ENCODE data around the gene CDK17. TPM values are rescaled to one million over a fixed set of nuclear protein-coding genes. Genes with fewer than 3 reads are reported as not detected.
"Not testable (repeated sequence)": the region's sequence is repeated elsewhere in the genome, so short reads cannot be mapped to it uniquely, and the experiment has no call there.

CDK17 gene
- total and polyA plus RNA-seq, 11 donors = 6.7 to 31.7 (median 22.9) TPM

DNA sequence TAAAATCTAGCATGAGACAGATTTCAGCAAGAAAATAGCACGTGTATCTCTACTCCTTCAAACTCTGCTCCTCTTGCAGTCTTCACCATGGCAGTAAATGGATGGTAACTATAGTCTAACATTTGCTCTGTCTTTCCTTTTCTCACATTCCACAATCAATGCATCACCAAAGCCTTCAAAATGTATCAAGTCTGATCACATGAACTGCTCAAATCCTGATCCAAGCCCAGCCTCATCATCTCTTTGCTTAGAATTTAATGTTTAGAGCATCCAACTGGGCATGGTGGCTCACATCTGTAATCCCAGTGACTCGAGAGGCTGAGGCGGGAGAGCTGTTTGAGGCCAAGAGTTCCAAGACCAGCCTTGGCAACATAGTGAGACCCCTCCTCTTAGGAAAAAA lies 45.9 kb downstream of the CDK17 start:
- H3K9me3 ChIP-seq = no peaks in the 10 kb centered on the region
- no peak for DNase-seq
- no peak for ATAC-seq
- H3K4me3 ChIP-seq = no peak overlapping the region
- no peaks in the 10 kb centered on the region for H3K27me3 ChIP-seq
- WGBS, 4 donors = 84 to 88% (median 86%) methylated on average over 3 of the region's 3 CpGs
- intact Hi-C loops (cut with DNase I) = loop anchor here in 1 of 10 donors (10.0 kb wide), 1 partner anchor 50 kb away; no protein-coding TSS in a partner anchor
- TF ChIP-seq, protein P1, sequence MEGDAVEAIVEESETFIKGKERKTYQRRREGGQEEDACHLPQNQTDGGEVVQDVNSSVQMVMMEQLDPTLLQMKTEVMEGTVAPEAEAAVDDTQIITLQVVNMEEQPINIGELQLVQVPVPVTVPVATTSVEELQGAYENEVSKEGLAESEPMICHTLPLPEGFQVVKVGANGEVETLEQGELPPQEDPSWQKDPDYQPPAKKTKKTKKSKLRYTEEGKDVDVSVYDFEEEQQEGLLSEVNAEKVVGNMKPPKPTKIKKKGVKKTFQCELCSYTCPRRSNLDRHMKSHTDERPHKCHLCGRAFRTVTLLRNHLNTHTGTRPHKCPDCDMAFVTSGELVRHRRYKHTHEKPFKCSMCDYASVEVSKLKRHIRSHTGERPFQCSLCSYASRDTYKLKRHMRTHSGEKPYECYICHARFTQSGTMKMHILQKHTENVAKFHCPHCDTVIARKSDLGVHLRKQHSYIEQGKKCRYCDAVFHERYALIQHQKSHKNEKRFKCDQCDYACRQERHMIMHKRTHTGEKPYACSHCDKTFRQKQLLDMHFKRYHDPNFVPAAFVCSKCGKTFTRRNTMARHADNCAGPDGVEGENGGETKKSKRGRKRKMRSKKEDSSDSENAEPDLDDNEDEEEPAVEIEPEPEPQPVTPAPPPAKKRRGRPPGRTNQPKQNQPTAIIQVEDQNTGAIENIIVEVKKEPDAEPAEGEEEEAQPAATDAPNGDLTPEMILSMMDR (IDR thresholded peaks at IDR 0.05) = no peak
- no peak for TF ChIP-seq POLR2A (IDR thresholded peaks at IDR 0.05)
- no peak overlapping the region for H3K27ac ChIP-seq
- H3K36me3 ChIP-seq = no peaks in the 10 kb centered on the region
- H3K4me1 ChIP-seq = peaks cover 0 to 65% (median 31%) of the 10 kb centered on the region in 12 donors

DNA sequence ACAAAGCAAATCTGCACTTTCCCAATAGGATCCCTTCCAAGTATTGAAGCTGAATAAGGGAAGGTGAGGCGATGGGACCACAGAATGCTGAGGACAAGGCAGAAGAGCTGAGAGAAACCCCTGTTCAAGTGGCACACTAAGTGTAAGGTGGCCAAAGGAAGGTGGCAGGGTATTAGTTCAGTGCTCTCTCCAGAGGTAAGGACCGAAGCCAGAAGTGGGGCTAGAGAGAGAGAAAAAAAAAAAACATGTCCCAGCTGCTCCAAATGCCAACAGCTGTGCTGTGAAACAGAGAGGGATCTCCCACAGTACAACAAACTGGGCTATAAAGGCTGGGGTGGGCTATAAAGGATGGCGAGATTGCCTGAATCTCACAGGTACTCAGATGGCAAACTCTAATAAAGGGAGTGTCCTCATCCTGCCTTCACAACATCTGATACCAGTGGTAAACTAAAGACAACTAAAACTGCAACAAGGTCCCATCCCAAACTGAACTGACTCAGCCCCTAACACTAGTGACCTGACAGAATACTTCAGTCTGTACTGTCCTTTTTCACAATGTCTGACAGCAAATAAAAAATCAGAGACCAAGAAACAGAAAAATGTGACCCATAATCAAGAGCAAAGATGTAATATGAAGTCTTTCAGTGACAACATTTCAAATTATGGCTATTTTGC lies 47.9 kb downstream of the CDK17 start:
- H3K4me3 ChIP-seq = no peak overlapping the region
- TF ChIP-seq, protein P1 (IDR thresholded peaks at IDR 0.05) = no peak
- no peak for TF ChIP-seq POLR2A (IDR thresholded peaks at IDR 0.05)
- H3K9me3 ChIP-seq = no peaks in the 10 kb centered on the region
- H3K27me3 ChIP-seq = no peaks in the 10 kb centered on the region
- 54 to 64% (median 63%) methylated on average over 3 of the region's 3 CpGs for WGBS, 4 donors
- DNase-seq (no peak), ATAC-seq (peak; percentile 27 to 58 (median 46))
- H3K4me1 ChIP-seq = peaks cover 0 to 74% (median 28%) of the 10 kb centered on the region in 12 donors
- peak overlapping the region in 2 of 12 donors; percentile 23 to 55 for H3K27ac ChIP-seq
- intact Hi-C loops (cut with DNase I) = loop anchor here in 1 of 10 donors (10.0 kb wide), 1 partner anchor 47 kb away; no protein-coding TSS in a partner anchor
- no peaks in the 10 kb centered on the region for H3K36me3 ChIP-seq

GRCh38 chr12:96350982-96351381 lies 49.3 kb downstream of the CDK17 start:
- H3K9me3 ChIP-seq = peaks cover 0 to 2% (median 0%) of the 10 kb centered on the region in 12 donors
- intact Hi-C loops (cut with DNase I) = loop anchor here in 1 of 10 donors (10.0 kb wide), 1 partner anchor 46 kb away; no protein-coding TSS in a partner anchor
- H3K4me1 ChIP-seq = peaks cover 0 to 79% (median 30%) of the 10 kb centered on the region in 12 donors
- H3K4me3 ChIP-seq = no peak overlapping the region
- H3K36me3 ChIP-seq = no peaks in the 10 kb centered on the region
- 91 to 99% (median 93%) methylated on average over 1 of the region's 1 CpG for whole genome bisulfite sequencing, 4 donors
- no peaks in the 10 kb centered on the region for H3K27me3 ChIP-seq
- no peak for TF ChIP-seq POLR2A (IDR thresholded peaks at IDR 0.05)
- TF ChIP-seq, protein P1 (IDR thresholded peaks at IDR 0.05) = no peak
- ATAC-seq = peak in 1 of 4 donors; percentile 49
- H3K27ac ChIP-seq = peak overlapping the region in 1 of 12 donors; percentile 54
- no peak for DNase-seq

DNA sequence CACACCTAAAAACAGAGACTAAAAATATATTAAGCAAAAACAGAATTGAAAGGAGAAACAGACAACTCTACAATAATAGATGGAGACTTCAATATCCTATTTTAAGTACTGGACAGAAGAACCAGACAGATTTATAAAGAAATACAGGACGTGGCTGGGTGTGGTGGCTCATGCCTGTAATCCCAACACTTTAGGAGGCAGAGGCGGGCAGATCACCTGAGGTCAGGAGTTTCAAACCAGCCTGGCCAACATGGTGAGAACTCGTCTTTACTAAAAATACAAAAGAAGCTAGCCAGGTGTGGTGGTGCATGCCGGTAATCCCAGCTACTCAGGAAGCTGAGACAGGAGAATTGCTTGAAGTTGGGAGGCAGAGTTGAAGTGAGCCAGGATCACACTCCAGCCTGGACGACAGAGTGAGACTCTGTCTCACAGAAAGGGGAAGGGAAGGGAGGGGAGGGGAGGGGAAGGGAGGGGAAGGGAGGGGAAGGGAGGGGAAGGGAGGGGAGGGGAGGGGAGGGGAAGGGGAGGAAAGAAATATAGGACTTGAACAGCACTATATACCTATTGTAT lies 53.0 kb downstream of the CDK17 start:
- 19 to 26% (median 23%) methylated on average over 5 of the region's 5 CpGs for WGBS, 4 donors
- intact Hi-C loops (cut with DNase I) = loop anchor here in 2 of 10 donors (10.0 kb wide), 1 partner anchor 48 kb away; no protein-coding TSS in a partner anchor
- peaks cover 0 to 9% (median 0%) of the 10 kb centered on the region in 9 donors for H3K36me3 ChIP-seq
- ATAC-seq (peak in 2 of 4 donors; percentile 36 to 66), DNase-seq (no peak)
- H3K4me3 ChIP-seq = peak overlapping the region in 8 of 12 donors; percentile 28 to 46 (median 38)
- H3K27ac ChIP-seq = peak overlapping the region; percentile 22 to 79 (median 50)
- no peak for TF ChIP-seq POLR2A (IDR thresholded peaks at IDR 0.05)
- TF ChIP-seq, protein P1 (IDR thresholded peaks at IDR 0.05) = no peak
- H3K27me3 ChIP-seq = no peaks in the 10 kb centered on the region
- peaks cover 0 to 38% (median 18%) of the 10 kb centered on the region in 12 donors for H3K9me3 ChIP-seq
- H3K4me1 ChIP-seq = peaks cover 0 to 57% (median 11%) of the 10 kb centered on the region in 12 donors

DNA sequence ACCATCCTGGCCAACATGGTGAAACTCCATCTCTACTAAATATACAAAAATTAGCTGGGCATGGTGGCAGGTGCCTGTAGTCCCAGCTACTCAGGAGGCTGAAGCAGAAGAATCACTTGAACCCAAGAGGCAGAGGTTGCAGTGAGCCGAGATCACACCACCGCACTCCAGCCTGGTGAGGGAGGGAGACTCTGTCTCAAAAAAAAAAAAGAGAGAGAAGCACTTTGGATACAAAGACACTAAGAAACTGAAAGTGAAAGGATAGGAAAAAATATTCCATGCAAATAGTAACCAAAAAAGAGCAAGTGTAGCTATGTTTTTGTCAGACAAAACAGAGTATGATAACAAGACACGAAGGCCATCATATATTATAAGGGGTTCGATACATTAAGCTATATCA lies 53.5 kb downstream of the CDK17 start:
- Histone ChIP-seq H3K4me1 (peaks cover 0 to 52% (median 6%) of the 10 kb centered on the region in 12 donors), H3K27ac (peak overlapping the region; percentile 22 to 79 (median 50)), H3K4me3 (peak overlapping the region in 8 of 12 donors; percentile 28 to 46 (median 38)), H3K9me3 (peaks cover 0 to 39% (median 18%) of the 10 kb centered on the region in 12 donors)
- 34 to 48% (median 36%) methylated on average over 4 of the region's 4 CpGs for WGBS, 4 donors
- not testable (repeated sequence) for H3K36me3 ChIP-seq, H3K27me3 ChIP-seq, DNase-seq
- intact Hi-C loops (cut with DNase I) = loop anchor here in 2 of 10 donors (10.0 kb wide), 1 partner anchor 48 kb away; no protein-coding TSS in a partner anchor
- ATAC-seq = peak in 2 of 4 donors; percentile 18 to 62
